Hematopoietic multipotent progenitor cell treated with erythropoietin and hydrocortisone succinate and interleukin-3 and kit ligand, for 8 days (in vitro differentiated cells): ENCODE results near the gene C15orf61.

ENCODE experiments used
- DNase-seq: peaks from one replicate; pipeline ENCODE4 v3.0.0-alpha.2; 2015

The C15orf61 gene

GRCh38 chr15:67554580-67554979, 33.6 kb downstream of the C15orf61 start:
- no peak for DNase-seq

GRCh38 chr15:67556976-67557570, 36.1 kb downstream of the C15orf61 start:
- DNase-seq: no peak

- DNase-seq: no peak
Measured at GRCh38 chr15:67558502-67558901, 37.6 kb downstream of the C15orf61 start.

GRCh38 chr15:67559158-67559557, 38.2 kb downstream of the C15orf61 start:
- DNase-seq: no peak

GRCh38 chr15:67559576-67559975, 38.6 kb downstream of the C15orf61 start:
- no peak for DNase-seq

- DNase-seq: no peak
Measured at GRCh38 chr15:67560320-67560719, 39.4 kb downstream of the C15orf61 start.

GRCh38 chr15:67563092-67563491, 42.2 kb downstream of the C15orf61 start:
- no peak for DNase-seq

- DNase-seq: no peak
Measured at GRCh38 chr15:67564021-67564967, 43.4 kb downstream of the C15orf61 start.

- no peak for DNase-seq
Measured at GRCh38 chr15:67564968-67565345, 44.0 kb downstream of the C15orf61 start.

- no peak for DNase-seq
Measured at GRCh38 chr15:67569668-67570067, 48.7 kb downstream of the C15orf61 start.

GRCh38 chr15:67570875-67571647, 50.1 kb downstream of the C15orf61 start:
- no peak for DNase-seq

GRCh38 chr15:67571648-67572415, 50.9 kb downstream of the C15orf61 start:
- DNase-seq: no peak

GRCh38 chr15:67573194-67573593, 52.3 kb downstream of the C15orf61 start:
- no peak for DNase-seq

- DNase-seq: no peak
Measured at GRCh38 chr15:67575039-67575502, 54.1 kb downstream of the C15orf61 start.

GRCh38 chr15:67578020-67578600, 57.2 kb downstream of the C15orf61 start:
- DNase-seq: no peak

- no peak for DNase-seq
Measured at GRCh38 chr15:67579164-67579563, 58.2 kb downstream of the C15orf61 start.
